GM21825 (cell line): Measurements from ENCODE around the gene HMCN2.

ENCODE experiments used
- ATAC-seq: cut with Tn5 transposase; IDR thresholded peaks from one replicate; pipeline ENCODE4 v1.9.1; 2021; ENCODE audit warnings: mild to moderate bottlenecking, moderate library complexity; ENCODE audit not compliant: unreplicated experiment

HMCN2 gene, protein sequence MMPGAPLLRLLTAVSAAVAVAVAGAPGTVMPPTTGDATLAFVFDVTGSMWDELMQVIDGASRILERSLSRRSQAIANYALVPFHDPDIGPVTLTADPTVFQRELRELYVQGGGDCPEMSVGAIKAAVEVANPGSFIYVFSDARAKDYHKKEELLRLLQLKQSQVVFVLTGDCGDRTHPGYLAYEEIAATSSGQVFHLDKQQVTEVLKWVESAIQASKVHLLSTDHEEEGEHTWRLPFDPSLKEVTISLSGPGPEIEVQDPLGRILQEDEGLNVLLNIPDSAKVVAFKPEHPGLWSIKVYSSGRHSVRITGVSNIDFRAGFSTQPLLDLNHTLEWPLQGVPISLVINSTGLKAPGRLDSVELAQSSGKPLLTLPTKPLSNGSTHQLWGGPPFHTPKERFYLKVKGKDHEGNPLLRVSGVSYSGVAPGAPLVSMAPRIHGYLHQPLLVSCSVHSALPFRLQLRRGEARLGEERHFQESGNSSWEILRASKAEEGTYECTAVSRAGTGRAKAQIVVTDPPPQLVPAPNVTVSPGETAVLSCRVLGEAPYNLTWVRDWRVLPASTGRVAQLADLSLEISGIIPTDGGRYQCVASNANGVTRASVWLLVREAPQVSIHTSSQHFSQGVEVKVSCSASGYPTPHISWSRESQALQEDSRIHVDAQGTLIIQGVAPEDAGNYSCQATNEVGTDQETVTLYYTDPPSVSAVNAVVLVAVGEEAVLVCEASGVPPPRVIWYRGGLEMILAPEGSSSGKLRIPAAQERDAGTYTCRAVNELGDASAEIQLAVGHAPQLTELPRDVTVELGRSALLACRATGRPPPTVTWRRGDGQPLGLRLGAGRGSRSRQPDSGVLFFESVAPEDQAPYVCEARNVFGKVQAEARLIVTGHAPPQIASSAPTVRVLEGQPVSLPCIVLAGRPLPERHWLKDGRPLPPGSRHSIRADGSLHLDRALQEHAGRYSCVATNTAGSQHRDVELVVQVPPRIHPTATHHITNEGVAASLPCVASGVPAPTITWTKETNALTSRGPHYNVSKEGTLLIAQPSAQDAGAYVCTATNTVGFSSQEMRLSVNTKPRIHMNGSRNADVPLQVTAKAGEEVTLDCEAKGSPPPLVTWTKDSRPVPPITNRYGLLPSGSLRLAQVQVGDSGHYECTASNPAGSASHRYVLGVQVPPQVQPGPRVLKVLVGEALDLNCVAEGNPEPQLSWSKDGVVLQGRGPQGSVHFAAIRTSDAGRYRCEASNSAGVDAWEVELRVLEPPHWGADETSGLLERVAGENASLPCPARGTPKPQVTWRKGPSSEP (N-terminal part only)

DNA sequence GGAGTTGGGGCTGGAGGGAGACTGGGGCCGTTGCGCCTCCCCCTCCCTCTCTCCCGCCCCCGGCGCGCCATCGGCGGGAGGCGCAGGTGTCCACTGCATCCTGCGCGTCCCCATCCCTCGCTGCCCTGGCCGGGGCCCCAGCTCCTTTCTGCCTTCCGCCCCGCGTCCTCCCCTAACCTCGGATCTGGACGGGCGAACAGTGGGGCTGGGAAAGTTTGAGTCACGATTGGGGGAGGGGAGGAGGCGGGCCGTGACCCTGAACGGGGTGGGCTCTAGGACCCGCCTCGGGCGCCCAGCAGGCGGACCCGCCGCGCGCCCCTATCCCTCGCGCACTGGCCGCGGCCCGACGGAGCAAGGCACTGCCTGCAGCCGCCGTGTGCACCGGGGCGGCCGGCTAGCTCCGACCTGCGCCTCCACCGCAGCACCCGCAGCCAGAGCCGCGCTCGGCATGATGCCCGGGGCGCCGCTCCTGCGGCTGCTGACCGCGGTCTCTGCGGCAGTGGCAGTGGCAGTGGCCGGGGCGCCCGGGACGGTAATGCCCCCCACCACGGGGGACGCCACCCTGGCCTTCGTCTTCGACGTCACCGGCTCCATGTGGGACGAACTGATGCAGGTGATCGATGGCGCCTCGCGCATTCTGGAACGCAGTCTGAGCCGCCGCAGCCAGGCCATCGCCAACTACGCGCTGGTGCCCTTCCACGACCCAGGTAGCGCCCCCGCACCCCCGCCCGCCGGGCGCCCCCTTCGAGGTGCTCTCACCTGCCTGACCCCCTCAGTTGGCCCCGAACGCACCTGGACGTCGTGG lies at the start of gene HMCN2:
Gene HMCN2 (plus strand): TSS at position 330 of the 805 bp plus-strand sequence. CDS start 119 bp downstream, at position 449.
- no peak for ATAC-seq

DNA sequence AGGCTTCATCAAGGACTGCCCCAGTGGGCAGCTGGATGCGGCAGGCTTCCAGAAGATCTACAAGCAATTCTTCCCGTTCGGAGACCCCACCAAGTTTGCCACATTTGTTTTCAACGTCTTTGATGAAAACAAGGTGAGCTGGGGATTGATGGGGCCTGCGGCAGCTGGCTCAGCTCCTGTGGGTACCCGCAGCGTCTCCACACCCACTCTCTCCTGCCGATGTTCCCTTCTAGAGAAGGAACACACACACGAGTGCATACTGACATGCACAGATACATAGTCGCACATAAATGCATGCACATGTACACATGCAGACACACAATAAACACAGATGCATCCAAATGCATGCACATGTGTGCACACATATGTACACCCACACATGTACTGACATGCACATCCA lies 47.7 kb upstream of the HMCN2 start:
- no peak for ATAC-seq

DNA sequence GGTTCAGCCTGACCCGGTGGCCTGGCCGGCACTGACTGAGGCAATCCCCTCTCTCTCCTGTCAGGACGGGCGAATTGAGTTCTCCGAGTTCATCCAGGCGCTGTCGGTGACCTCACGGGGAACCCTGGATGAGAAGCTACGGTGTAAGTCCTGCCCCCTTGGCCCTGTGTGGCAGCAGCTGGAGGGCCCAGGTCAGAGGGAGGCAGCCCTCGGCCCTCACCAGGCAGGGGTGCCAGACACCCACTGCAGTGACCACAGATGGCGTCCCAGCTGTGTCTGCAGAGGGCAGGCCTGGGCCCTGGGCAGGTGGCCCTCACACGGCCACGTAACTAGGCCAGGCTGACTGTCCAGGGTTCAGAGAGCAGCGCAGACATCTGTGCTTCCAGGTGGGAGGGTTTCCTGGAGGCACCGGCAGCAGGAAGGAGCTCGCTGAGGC lies 45.9 kb upstream of the HMCN2 start:
- ATAC-seq = no peak

DNA sequence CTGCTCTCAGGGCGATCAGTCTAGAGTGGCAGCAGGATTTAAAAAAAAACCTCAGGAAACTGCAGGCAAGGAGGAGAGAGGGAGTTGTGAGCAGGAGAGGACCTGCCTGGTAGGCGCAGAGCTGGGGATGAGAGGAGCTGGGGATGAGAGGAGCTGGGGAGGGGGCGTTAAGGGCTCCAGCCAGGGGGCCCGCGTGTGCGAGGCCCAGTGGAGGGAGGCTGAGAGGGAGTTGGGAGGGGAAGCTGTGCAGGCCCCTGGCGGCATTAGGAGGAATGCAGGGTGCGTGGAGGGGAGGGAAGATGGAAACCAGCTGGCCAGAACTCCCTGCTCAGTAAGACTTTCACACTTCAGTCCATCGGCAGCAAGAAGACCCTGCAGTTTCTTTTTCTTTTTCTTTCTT lies 45.2 kb upstream of the HMCN2 start:
- no peak for ATAC-seq

DNA sequence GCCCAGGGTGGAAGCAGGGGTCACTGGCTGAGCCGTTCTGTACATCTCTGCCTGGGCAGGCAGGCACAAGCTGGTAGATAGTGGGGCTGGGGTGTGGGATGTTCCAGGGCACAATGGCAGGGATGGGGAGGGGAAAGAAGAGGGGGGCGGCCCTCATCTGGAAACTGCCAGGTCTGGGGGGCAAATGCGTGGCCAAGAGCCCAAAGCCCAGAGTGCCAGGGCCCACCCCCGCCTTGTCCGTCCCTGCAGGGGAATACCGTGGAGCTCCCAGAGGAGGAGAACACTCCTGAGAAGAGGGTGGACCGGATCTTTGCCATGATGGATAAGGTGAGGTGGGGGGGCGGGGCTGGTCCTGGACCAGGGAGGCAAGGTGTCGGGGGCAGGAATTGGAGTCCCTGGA lies 42.7 kb upstream of the HMCN2 start:
- ATAC-seq = no peak

DNA sequence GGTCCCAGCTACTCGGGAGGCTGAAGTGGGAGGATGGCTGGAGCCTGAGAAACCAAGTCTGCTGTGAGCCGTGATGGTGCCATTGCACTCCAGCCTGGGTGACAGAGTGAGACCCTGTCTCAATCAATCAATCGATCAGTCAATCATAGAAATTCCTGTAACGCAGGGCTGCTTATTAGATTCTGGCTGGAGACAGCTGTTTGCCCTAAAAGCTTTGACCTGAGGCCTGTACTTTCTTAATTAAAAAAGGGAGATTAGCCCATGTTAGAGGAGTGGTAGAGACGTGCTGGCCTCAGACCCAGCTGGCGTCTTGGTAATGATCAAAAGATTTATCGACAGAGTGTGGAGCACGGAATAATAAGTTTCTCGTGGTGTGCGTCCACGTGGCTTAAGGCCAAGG lies 40.5 kb upstream of the HMCN2 start:
- ATAC-seq = no peak

DNA sequence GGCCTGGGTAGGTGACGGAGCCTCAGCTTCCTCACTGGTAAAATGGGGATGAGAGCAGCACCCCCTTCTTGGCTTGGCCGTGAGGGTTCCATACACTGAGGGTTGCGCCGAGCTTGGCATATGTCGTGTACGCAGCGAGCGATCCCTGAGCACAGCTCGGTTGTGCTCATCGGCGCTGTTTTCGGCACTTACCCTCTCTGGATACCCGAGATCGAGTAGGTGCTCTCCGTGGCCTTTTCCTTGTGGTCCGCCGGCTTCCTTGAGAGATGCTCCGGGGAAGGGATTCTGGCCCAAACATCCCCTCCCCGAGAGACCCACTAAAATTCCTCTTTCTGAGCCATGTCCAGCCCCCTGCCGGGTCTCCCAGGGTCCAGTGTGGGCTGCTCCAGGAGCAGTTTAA lies 40.0 kb upstream of the HMCN2 start:
- ATAC-seq = no peak

DNA sequence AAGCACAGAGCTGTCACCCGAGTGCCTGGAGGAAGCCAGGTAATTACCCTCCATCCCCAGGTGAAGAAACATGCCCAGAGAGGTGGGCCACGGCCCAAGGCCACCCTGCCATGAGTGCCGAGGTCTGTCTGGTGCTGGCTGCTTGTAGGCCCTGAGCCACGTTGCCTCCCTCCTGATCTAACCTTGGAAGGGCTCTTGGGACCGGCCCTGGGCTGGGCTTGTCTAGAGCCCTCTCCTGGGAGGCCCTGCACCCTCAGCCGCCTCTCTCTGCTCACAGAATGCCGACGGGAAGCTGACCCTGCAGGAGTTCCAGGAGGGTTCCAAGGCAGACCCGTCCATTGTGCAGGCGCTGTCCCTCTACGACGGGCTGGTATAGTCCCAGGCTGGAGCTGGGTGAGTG lies 39.4 kb upstream of the HMCN2 start:
- no peak for ATAC-seq

DNA sequence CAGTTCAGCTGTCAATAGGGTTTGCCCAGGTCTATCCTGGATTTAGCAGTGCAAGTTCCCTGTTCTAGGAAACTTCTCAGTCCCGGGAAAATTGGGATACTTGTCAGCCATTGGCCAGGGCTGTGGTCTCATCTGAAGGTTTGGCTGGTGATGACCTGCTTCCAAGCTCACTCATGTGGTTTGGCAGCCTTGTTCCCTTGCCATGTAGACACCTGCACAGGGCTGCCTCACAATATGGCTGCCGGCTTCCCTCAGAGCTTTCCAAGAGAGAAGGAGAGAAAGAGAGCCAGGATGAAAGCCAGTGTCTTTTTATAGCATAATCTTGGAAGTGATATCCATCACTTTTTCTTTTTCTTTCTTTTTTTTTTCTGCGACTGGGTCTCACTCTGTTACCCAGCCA lies 37.7 kb upstream of the HMCN2 start:
- ATAC-seq = no peak

DNA sequence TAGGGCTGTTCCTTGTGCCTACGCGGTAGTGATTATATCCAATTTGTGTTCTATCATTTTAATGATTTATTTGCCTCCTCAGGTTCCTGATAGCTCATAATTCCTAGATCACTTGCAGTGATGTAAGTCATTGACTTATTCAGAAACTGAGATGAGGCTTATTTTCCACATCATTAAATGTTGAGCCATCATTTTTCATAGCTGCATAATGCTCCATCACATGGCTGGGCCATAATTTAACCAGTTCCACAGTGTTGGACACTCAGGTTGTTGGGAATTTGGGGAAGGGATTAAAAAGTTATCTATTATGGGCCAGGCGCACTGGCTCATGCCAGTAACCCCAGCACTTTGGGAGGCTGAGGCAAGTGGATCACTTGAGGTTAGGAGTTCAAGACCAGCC lies 35.8 kb upstream of the HMCN2 start:
- ATAC-seq = no peak

DNA sequence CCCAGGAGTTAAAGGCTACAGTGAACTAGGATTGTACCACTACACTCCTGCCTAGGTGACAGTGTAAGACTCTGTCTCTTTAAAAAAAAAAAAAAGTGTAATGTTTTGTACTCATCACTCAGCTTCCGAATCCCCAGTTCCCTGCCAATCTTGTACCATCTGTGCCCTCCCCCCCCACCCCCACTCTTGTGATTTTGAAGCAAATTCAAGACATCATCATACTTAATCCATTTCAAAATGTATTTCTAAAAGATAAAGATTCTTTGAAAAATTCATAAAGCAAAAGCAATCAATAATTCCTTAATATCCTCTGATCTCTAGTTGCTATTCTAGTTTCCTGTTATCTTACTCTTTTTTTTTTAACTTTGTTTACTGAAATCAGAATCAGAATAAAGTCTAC lies 34.9 kb upstream of the HMCN2 start:
- no peak for ATAC-seq

DNA sequence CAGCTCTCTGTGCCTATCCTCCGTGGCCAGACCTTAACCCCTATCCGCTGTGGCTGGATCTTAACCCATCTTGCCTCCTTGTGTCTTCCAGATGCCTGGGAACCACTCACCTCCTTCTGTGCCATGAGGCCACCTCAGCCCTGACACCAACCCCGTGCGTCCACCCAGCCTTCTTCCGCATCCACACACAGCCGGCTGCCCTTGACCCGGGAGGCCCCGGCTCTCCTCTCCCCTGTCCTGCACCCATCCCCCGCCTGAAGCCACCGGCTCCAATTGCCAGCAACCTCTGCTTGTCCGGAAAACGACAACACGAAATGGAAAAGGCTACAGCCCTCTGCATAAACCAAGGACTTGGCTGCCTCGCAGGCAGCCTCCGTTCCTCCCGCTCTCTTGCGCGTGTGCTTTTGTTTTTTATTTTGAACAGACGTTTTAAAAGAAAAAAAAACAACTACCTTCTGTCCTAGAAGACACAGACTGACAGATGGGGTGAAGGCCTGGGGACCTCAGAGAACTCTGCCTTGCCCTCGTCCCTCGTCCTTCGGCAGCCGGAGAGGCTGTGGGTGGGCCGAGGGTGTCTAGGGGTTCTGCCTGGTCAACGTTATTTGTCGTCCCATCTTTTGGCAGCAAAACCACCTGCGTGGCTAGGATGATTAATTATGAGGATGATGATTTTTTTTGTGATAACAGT lies 32.5 kb upstream of the HMCN2 start:
- ATAC-seq = no peak

DNA sequence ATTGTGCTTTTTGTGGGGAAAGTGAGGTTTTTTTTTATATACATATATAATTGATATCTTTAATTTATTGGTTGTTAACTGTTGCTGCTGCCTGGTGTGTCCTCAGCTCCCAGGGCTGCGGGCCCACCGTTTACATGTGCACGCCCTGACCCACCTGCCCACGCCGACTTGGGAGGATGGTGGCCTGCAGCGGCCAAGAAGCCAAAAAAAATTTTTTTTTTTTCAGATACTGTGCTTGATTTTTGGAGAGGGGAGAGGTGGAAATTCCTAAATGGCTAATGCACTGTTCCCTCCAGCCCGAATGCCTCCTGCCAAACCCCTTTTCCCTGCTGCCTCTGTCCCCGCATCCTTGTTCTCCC lies 32.0 kb upstream of the HMCN2 start:
- ATAC-seq = no peak

DNA sequence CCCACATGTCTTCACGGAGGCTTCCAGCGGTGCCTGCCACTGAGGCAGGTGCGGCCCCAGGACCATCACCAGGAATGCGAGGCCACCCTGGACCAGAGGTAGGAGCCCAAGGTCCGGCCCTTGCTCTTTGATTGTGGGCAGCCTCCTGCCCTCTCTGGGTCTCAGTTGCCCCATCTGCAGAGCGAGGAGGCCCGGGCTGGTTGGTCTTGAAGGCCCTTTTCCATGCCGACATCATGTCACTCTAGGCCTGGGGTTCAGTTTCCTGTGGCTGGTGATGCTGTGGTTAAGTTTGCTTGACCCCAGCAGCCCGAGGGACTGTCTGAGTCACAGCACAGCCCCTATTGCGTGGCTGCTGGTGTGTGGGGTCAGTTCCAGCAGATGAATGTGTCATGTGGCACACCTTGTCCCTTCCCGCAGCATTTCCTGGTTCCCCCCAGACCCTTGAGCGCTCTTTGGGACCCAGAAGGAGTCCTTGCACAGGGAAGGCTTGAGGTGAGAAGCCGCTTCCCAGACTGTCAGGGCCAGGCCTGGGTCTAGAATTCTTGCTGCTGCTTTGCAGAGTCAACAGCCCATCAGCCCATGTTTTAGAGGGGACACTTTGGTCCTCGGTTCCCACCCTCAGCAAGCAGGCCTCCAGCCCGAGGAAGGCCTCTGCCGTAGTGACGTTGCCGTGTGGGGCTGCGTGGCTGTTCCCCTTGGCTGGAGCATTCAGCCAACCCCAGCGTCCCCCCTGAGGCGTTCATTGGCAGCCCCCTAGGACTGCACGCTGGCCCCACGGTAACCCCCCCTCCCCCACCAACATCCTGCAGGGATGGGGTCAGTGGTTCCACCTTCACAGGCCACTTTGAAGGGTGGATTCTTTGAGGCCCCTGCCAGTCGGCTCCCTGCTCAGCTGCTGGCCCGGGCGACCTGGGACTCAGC lies 31.0 kb upstream of the HMCN2 start:
- no peak for ATAC-seq

DNA sequence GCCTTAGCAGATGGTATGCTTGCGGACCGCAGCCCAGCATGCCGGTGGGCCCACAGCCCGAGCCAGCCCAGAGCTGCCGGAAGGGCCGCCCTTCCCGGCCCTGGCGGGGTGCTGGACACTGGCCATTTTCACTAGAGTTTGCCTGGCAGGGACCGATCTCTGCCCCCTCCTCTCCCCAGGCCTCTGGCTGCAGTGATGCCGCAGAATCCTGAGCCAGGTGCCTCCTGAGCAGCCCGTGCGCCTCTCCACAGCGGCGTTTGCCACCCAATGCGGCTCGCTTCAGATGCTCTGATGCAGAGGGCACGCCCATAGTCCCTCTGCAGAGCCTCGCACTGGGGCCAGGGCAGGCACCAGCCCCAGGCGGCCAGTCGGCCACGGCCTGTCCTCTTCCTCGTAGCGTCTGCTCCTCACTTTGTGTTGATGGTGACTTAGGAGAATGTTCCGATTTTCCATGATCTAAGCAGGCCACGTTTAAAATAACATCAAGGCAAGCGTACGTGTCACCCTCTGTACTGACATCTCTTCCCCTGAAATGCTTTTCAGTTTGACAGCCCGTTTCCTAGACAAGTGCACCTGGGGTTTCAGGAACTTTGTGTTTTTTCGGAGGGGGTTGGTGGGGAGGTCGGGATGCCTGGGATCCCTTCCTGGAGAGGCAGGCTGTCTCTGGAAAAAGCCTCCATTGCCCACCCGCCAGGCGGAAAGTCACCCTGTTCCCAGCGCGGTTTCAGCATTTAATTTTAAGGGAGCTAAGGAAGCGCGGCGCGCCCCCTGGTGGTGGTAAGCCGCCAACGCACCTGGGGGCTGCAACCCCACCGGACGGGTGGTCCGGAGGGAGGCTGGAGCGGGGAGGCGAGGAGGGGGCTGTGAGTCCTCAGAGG lies 29.8 kb upstream of the HMCN2 start:
- ATAC-seq = no peak

DNA sequence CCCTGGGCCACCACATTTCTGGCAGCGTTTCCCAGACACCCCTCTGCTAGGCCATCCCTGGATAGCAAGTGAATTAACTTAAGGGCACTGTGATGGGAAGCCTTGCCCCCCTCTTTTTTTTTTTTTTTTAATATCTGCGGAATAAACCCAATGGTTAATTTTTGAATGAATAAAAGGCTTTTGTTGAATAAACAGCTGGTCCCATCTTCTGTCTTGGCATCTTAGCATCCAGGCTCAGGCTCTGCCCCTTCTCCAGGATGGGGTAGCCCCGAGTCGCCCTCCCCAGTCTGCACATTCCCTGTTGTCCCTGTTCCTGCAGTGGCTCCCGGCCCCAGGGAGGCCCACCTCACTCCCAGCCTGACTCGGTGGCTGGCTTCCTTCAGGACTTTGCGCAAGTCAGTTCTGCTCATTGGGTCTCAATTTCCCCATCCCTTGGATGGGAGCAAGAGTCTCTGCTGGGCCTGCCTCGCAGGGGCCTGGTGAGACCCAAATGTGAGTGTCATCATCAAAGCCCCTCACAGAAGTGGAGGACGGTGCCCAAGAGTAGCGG lies 29.0 kb upstream of the HMCN2 start:
- ATAC-seq = no peak

DNA sequence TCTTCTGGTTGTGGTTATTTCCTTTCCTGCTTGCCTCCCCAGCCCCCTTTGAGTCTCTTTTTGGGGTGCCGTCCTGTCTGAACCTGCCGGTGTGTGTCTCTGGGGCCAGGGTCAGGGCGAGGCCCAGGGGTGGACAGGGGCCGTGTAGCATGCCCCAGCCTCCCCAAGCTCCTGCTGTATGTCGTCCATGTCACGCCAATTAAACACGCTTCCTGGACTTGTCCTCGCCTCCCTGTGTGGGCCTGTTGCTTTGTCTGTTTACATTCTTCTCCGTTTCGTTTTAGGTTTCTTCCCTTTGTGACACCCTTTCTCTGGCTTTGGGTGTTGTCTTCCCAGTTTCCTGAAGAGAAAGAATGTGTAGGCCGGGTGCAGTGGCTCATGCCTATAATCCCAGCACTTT lies 28.5 kb upstream of the HMCN2 start:
- ATAC-seq = no peak
